Measurements from ENCODE around the gene OR10P1. TPM values are rescaled to one million over a fixed set of nuclear protein-coding genes. Genes with fewer than 3 reads are reported as not detected.

Gene OR10P1
- total and polyA plus RNA-seq, 10 of the 15 experiments (the other 5 are each of a cell fraction or from before 2014, with no cell fraction given) = not detected

DNA sequence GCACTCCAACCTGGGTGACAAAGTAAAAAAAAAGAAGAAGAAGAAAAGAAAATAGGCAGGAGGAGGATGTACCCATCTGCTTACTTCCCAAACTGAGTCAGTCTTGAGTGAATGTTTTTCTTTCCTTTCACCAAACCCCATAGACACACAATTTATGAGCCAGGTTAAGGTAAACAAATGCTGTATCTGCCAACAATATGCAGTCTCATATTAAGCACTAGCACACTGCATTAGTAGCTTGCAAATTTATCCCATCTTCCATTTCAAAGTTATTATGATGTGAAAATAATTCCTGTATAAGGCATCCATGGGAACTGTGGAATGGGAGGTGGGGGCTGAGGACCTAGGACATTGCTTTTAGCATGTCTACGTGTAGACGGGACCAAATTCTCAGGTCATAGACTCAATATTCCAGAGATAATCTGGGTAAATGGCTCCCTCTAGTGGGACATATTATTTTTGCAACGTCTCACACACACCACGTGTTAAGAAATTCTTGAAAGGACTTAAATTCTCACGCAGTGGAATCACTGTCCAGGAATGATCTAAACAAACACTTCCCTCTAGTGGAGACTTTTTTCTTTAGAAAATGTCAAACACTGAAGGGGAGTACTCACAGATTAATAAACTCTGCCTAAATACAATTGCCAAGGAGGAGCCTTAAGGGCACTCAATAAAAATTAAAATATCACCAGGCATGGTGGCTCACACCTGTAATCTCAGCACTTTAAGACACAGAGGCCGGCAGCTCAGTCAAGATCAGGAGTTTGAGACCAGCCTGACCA, 17.1 kb upstream of the OR10P1 start (continued):
- TF ChIP-seq, protein P1, sequence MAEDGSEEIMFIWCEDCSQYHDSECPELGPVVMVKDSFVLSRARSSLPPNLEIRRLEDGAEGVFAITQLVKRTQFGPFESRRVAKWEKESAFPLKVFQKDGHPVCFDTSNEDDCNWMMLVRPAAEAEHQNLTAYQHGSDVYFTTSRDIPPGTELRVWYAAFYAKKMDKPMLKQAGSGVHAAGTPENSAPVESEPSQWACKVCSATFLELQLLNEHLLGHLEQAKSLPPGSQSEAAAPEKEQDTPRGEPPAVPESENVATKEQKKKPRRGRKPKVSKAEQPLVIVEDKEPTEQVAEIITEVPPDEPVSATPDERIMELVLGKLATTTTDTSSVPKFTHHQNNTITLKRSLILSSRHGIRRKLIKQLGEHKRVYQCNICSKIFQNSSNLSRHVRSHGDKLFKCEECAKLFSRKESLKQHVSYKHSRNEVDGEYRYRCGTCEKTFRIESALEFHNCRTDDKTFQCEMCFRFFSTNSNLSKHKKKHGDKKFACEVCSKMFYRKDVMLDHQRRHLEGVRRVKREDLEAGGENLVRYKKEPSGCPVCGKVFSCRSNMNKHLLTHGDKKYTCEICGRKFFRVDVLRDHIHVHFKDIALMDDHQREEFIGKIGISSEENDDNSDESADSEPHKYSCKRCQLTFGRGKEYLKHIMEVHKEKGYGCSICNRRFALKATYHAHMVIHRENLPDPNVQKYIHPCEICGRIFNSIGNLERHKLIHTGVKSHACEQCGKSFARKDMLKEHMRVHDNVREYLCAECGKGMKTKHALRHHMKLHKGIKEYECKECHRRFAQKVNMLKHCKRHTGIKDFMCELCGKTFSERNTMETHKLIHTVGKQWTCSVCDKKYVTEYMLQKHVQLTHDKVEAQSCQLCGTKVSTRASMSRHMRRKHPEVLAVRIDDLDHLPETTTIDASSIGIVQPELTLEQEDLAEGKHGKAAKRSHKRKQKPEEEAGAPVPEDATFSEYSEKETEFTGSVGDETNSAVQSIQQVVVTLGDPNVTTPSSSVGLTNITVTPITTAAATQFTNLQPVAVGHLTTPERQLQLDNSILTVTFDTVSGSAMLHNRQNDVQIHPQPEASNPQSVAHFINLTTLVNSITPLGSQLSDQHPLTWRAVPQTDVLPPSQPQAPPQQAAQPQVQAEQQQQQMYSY (CRISPR knock-in tag; IDR thresholded peaks at IDR 0.05) = no peak
- TF ChIP-seq GABPA (IDR thresholded peaks at IDR 0.05; ENCODE audit: low read depth) (no peak), RAD21 (IDR thresholded peaks at IDR 0.05; ENCODE audit: insufficient read depth, low read depth, low read length) (peak; percentile 89), ATF7 (IDR thresholded peaks at IDR 0.05; ENCODE audit: low read depth) (peak; percentile 26; the same call in 1 of the 2 replicates), PAX5 (IDR thresholded peaks at IDR 0.05; ENCODE audit: borderline replicate concordance, low read depth, low read length) (no peak), CREM (IDR thresholded peaks at IDR 0.05; ENCODE audit: low read depth) (peak; percentile 39; the same call in 1 of the 2 replicates), POU2F2 (IDR thresholded peaks at IDR 0.05; ENCODE audit: borderline replicate concordance, low read depth, low read length) (peak; percentile 35; the same call in 1 of the 3 replicates)
- TF ChIP-seq, protein P2, sequence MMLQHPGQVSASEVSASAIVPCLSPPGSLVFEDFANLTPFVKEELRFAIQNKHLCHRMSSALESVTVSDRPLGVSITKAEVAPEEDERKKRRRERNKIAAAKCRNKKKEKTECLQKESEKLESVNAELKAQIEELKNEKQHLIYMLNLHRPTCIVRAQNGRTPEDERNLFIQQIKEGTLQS (IDR thresholded peaks at IDR 0.05; ENCODE audit: borderline replicate concordance, extremely low read depth, low read depth, low read length) = peak; percentile 41; the same call in 1 of the 2 replicates
- TF ChIP-seq, protein P3, sequence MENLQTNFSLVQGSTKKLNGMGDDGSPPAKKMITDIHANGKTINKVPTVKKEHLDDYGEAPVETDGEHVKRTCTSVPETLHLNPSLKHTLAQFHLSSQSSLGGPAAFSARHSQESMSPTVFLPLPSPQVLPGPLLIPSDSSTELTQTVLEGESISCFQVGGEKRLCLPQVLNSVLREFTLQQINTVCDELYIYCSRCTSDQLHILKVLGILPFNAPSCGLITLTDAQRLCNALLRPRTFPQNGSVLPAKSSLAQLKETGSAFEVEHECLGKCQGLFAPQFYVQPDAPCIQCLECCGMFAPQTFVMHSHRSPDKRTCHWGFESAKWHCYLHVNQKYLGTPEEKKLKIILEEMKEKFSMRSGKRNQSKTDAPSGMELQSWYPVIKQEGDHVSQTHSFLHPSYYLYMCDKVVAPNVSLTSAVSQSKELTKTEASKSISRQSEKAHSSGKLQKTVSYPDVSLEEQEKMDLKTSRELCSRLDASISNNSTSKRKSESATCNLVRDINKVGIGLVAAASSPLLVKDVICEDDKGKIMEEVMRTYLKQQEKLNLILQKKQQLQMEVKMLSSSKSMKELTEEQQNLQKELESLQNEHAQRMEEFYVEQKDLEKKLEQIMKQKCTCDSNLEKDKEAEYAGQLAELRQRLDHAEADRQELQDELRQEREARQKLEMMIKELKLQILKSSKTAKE (IDR thresholded peaks at IDR 0.05; ENCODE audit: low read depth, poor library complexity, severe bottlenecking) = peak; percentile 29

Data from GM12878 (cell line).